HCT116 (cell line): ENCODE measurements around the gene RASGRP2. TPM values are rescaled to one million over a fixed set of nuclear protein-coding genes. Genes with fewer than 3 reads are reported as not detected.

Experiments
- ATAC-seq: fragments of 200-7000 bp; cut with Tn5 transposase; 2 replicates; pipeline ENCODE4 v1.9.1; 2020; ENCODE audit warnings: mild to moderate bottlenecking, moderate library complexity
- BruUV-seq: library from RNA; stranded (reverse); fragments of 400-500 nt; replicated peaks from 2 replicates; lab custom pipeline; 2021; lab: Mats Ljungman, UMichigan
- CTCF ChIA-PET: fragments of 300-600 bp; sonication (Branson Sonifier 250); formaldehyde crosslinking; loops from one replicate; lab custom pipeline; 2021; ENCODE audit warnings: antibody characterized with exemption; lab: Charles Lee
- POLR2A ChIA-PET: fragments of 300-600, 350-600 bp; sonication (Branson Sonifier 250); formaldehyde crosslinking; loops from one replicate; lab custom pipeline; 2021; ENCODE audit warnings: antibody characterized with exemption; lab: Charles Lee
- RAD21 ChIA-PET, 2 experiments: fragments of 300-600 bp; sonication (Branson Sonifier 250); formaldehyde crosslinking; loops; one replicate each; lab custom pipeline; 2023; ENCODE audit warnings: low total read pairs in 2 of 2; ENCODE audit not compliant: uncharacterized antibody in 2 of 2, unreplicated experiment in 2 of 2, low non-redundant PET in 1 of 2; lab: Charles Lee
- DNase-seq: peaks from one replicate; pipeline ENCODE4 v3.0.0-alpha.2; 2010; ENCODE audit warnings: low read depth, low spot score
- H2AFZ ChIP-seq: fragments of 200-600 bp; shearing (Covaris generic), sonication (generic); 2 replicates; pipeline ENCODE4 v1.6.1; 2017; ENCODE audit warnings: low read depth, mixed run types, mixed read lengths, antibody characterized with exemption, low read length; ENCODE audit not compliant: poor library complexity, severe bottlenecking
- H3K27ac ChIP-seq: 2 replicates; pipeline ENCODE4 v1.5.1; 2012; ENCODE audit warnings: low read depth, low read length
- H3K27me3 ChIP-seq: fragments of 200-600 bp; sonication (generic); 2 replicates; pipeline ENCODE4 v1.6.1; 2016; ENCODE audit warnings: mixed run types, low read length, mixed read lengths; ENCODE audit not compliant: insufficient read depth
- H3K36me3 ChIP-seq, 2 experiments: fragments of 200-500 bp in 1 of 2; fragments of 200-600 bp in 1 of 2; sonication (Bioruptor generic) in 1 of 2; sonication (generic) in 1 of 2; 2 replicates each; pipeline versions ENCODE4 v1.5.1 to v1.6.1; 2014 to 2016; ENCODE audit warnings: low read length in 2 of 2, inconsistent platforms in 1 of 2, mixed read lengths in 1 of 2, mixed run types in 1 of 2; ENCODE audit not compliant: insufficient read depth in 2 of 2, control insufficient read depth in 1 of 2
- H3K4me1 ChIP-seq, 2 experiments: fragments of 200-600 bp in 1 of 2; sonication (generic) in 1 of 2; 2 replicates each; pipeline versions ENCODE4 v1.5.1 to v1.6.1; 2012 to 2017; ENCODE audit warnings: low read length in 2 of 2, inconsistent platforms in 1 of 2, mild to moderate bottlenecking in 1 of 2, mixed read lengths in 1 of 2, mixed run types in 1 of 2, moderate library complexity in 1 of 2; ENCODE audit not compliant: insufficient read depth in 2 of 2, control insufficient read depth in 1 of 2
- H3K4me2 ChIP-seq: fragments of 200-600 bp; sonication (generic); 2 replicates; pipeline ENCODE4 v1.6.1; 2017; ENCODE audit warnings: mixed run types, low read length, mixed read lengths
- H3K4me3 ChIP-seq, 2 experiments: fragments of 200-600 bp in 1 of 2; sonication (generic) in 1 of 2; replicated peaks in 1 of 2; 2 replicates each; pipeline ENCODE4 v1.5.1; 2011 to 2016; ENCODE audit warnings: low read length in 2 of 2, control low read depth in 1 of 2, low read depth in 1 of 2, mild to moderate bottlenecking in 1 of 2, mixed read lengths in 1 of 2, mixed run types in 1 of 2
- H3K79me2 ChIP-seq: fragments of 200-600 bp; sonication (generic); 2 replicates; pipeline ENCODE4 v1.6.1; 2017; ENCODE audit warnings: mild to moderate bottlenecking, mixed run types, low read length, moderate library complexity, mixed read lengths; ENCODE audit not compliant: insufficient read depth
- H3K9ac ChIP-seq: fragments of 200-600 bp; sonication (generic); 2 replicates; pipeline ENCODE4 v1.6.1; 2016; ENCODE audit warnings: low read length, mixed read lengths
- H3K9me2 ChIP-seq: fragments of 200-600 bp; sonication (generic), shearing (Covaris generic); 2 replicates; pipeline ENCODE4 v1.6.1; 2017; ENCODE audit warnings: mixed run types, mild to moderate bottlenecking, moderate library complexity; ENCODE audit not compliant: insufficient read depth
- H3K9me3 ChIP-seq, 2 experiments: fragments of 200-500 bp in 1 of 2; fragments of 200-600 bp in 1 of 2; sonication (Bioruptor generic) in 1 of 2; sonication (generic) in 1 of 2; 2 replicates each; pipeline ENCODE4 v1.6.1; 2014 to 2017; ENCODE audit warnings: low read length in 2 of 2, mixed read lengths in 2 of 2, inconsistent platforms in 1 of 2, low read depth in 1 of 2, mild to moderate bottlenecking in 1 of 2, mixed run types in 1 of 2, moderate library complexity in 1 of 2; ENCODE audit not compliant: control insufficient read depth in 1 of 2, insufficient read depth in 1 of 2
- H4K20me1 ChIP-seq: fragments of 200-600 bp; sonication (generic), shearing (Covaris generic); 2 replicates; pipeline ENCODE4 v1.6.1; 2017; ENCODE audit warnings: mixed run types, mild to moderate bottlenecking, moderate library complexity; ENCODE audit not compliant: insufficient read depth
- CBX3 ChIP-seq: IDR thresholded peaks from 2 replicates; pipeline ENCODE4 v1.6.1; 2012; ENCODE audit warnings: low read depth
- CEBPB ChIP-seq: IDR thresholded peaks from 2 replicates; pipeline ENCODE4 v1.6.1; 2012; ENCODE audit warnings: low read depth
- EGR1 ChIP-seq: IDR thresholded peaks from 2 replicates; pipeline ENCODE4 v1.6.1; 2012; ENCODE audit warnings: low read depth
- ELF1 ChIP-seq: IDR thresholded peaks from 2 replicates; pipeline ENCODE4 v1.6.1; 2012; ENCODE audit warnings: low read depth, borderline replicate concordance
- EZH2phosphoT487 ChIP-seq: fragments of 200-600 bp; IDR thresholded peaks from 2 replicates; pipeline ENCODE4 v1.6.1; 2018; ENCODE audit warnings: antibody characterized with exemption, borderline replicate concordance
- FOSL1 ChIP-seq: IDR thresholded peaks from 2 replicates; pipeline ENCODE4 v1.6.1; 2012; ENCODE audit warnings: low read depth
- JUND ChIP-seq: IDR thresholded peaks from 2 replicates; pipeline ENCODE4 v1.6.1; 2012
- POLR2A ChIP-seq: IDR thresholded peaks from 2 replicates; pipeline ENCODE4 v1.7.0; 2011; ENCODE audit warnings: borderline replicate concordance; ENCODE audit not compliant: insufficient read depth, insufficient read length; ENCODE audit errors: extremely low read depth
- RAD21 ChIP-seq: IDR thresholded peaks from 2 replicates; pipeline ENCODE4 v1.6.1; 2012; ENCODE audit warnings: low read depth, mild to moderate bottlenecking
- SP1 ChIP-seq: IDR thresholded peaks from 2 replicates; pipeline ENCODE4 v1.6.1; 2012; ENCODE audit warnings: low read depth
- SRF ChIP-seq: IDR thresholded peaks from 2 replicates; pipeline ENCODE4 v1.6.1; 2012; ENCODE audit warnings: low read depth
- YY1 ChIP-seq: IDR thresholded peaks from 2 replicates; pipeline ENCODE4 v1.6.1; 2011; ENCODE audit warnings: low read length, low read depth, moderate library complexity, mild to moderate bottlenecking; ENCODE audit not compliant: insufficient replicate concordance; ENCODE audit errors: extremely low read depth
- ZFX ChIP-seq: fragments of 450-650 bp; IDR thresholded peaks from 2 replicates; pipeline ENCODE4 v1.6.1; 2017
- ZNF274 ChIP-seq: fragments of 200-500 bp; sonication (Bioruptor generic); IDR thresholded peaks from 2 replicates; pipeline ENCODE4 v1.6.1; 2014; ENCODE audit warnings: mild to moderate bottlenecking, low read depth, low read length, inconsistent platforms
- intact Hi-C: fragments of 100-400 bp; cut with micrococcal nuclease; formaldehyde crosslinking; loops from 2 replicates; pipeline ENCODE4 v1.10.0; 2022
- total RNA-seq: library from RNA; stranded (reverse); gene quantifications from one replicate; pipeline ENCODE4 v1.2.1, GENCODE V29; 2021; ENCODE audit not compliant: unreplicated experiment
- TF ChIP-seq, protein P1 (sequence below): IDR thresholded peaks from 2 replicates; pipeline ENCODE4 v1.6.1; 2012; ENCODE audit warnings: low read depth
- TF ChIP-seq, protein P2 (sequence below): IDR thresholded peaks from 2 replicates; pipeline ENCODE4 v1.6.1; 2011; ENCODE audit warnings: mild to moderate bottlenecking, low read length, moderate library complexity; ENCODE audit not compliant: insufficient replicate concordance; ENCODE audit errors: extremely low read depth
- TF ChIP-seq, protein P3 (sequence below): IDR thresholded peaks from 2 replicates; pipeline ENCODE4 v1.6.1; 2012

RASGRP2 gene
- total RNA-seq, 1 experiment from 2014 or later: 12.8 TPM

DNA sequence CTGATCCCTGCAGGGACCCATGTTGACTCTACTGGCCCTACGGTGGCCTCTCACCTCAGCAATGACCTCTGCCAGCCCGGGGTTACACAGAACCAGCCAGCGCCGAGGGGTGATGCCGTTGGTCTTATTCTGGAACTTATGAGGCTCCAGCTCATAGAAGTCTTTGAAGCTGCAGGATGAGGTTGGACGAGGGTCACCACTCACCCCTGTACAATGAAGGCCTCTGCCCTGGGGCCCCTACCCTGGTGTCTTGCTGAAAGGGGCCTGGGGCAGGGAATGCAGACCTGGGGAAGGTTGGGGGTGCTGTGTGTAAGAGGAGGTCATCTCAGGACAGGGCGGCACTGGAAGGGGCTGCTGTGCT, 9.1 kb upstream of the RASGRP2 start:
- Histone ChIP-seq H3K4me2 (no peak overlapping the region), H3K4me1 (peaks cover 0 to 6% of the 10 kb centered on the region in 2 experiments; a peak in 1 of 4 replicates), H3K9me3 (no peaks in the 10 kb centered on the region), H3K9ac (no peak overlapping the region), H3K4me3 (no peak overlapping the region), H3K36me3 (no peaks in the 10 kb centered on the region), H3K9me2 (no peaks in the 10 kb centered on the region), H3K79me2 (no peaks in the 10 kb centered on the region)
- intact Hi-C loops: no loop called here
- ChIA-PET POLR2A (no interaction called here), RAD21 (no interaction called here), CTCF (no interaction called here)
- DNase-seq (no peak), ATAC-seq (no peak)
- BruUV-seq: no TSS peak
- TF ChIP-seq ZFX (no peak), CEBPB (no peak), RAD21 (no peak), EZH2phosphoT487 (no peak), ZNF274 (no peak), SRF (no peak), FOSL1 (no peak), CBX3 (no peak), JUND (no peak), POLR2A (no peak), YY1 (no peak), SP1 (no peak), ELF1 (no peak), EGR1 (no peak)
- TF ChIP-seq, protein P1, sequence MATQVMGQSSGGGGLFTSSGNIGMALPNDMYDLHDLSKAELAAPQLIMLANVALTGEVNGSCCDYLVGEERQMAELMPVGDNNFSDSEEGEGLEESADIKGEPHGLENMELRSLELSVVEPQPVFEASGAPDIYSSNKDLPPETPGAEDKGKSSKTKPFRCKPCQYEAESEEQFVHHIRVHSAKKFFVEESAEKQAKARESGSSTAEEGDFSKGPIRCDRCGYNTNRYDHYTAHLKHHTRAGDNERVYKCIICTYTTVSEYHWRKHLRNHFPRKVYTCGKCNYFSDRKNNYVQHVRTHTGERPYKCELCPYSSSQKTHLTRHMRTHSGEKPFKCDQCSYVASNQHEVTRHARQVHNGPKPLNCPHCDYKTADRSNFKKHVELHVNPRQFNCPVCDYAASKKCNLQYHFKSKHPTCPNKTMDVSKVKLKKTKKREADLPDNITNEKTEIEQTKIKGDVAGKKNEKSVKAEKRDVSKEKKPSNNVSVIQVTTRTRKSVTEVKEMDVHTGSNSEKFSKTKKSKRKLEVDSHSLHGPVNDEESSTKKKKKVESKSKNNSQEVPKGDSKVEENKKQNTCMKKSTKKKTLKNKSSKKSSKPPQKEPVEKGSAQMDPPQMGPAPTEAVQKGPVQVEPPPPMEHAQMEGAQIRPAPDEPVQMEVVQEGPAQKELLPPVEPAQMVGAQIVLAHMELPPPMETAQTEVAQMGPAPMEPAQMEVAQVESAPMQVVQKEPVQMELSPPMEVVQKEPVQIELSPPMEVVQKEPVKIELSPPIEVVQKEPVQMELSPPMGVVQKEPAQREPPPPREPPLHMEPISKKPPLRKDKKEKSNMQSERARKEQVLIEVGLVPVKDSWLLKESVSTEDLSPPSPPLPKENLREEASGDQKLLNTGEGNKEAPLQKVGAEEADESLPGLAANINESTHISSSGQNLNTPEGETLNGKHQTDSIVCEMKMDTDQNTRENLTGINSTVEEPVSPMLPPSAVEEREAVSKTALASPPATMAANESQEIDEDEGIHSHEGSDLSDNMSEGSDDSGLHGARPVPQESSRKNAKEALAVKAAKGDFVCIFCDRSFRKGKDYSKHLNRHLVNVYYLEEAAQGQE: no peak
- TF ChIP-seq, protein P2, sequence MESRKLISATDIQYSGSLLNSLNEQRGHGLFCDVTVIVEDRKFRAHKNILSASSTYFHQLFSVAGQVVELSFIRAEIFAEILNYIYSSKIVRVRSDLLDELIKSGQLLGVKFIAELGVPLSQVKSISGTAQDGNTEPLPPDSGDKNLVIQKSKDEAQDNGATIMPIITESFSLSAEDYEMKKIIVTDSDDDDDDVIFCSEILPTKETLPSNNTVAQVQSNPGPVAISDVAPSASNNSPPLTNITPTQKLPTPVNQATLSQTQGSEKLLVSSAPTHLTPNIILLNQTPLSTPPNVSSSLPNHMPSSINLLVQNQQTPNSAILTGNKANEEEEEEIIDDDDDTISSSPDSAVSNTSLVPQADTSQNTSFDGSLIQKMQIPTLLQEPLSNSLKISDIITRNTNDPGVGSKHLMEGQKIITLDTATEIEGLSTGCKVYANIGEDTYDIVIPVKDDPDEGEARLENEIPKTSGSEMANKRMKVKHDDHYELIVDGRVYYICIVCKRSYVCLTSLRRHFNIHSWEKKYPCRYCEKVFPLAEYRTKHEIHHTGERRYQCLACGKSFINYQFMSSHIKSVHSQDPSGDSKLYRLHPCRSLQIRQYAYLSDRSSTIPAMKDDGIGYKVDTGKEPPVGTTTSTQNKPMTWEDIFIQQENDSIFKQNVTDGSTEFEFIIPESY: no peak
- TF ChIP-seq, protein P3, sequence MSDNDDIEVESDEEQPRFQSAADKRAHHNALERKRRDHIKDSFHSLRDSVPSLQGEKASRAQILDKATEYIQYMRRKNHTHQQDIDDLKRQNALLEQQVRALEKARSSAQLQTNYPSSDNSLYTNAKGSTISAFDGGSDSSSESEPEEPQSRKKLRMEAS: no peak
- TF ChIP-seq, all 23 proteins: peak for 0
- H2AFZ ChIP-seq: no peak overlapping the region
- no peaks in the 10 kb centered on the region for H3K27me3 ChIP-seq
- no peaks in the 10 kb centered on the region for H4K20me1 ChIP-seq
- H3K27ac ChIP-seq: no peak overlapping the region
